Activated naive CD4-positive, alpha-beta T cell treated with anti-CD3 and anti-CD28 coated beads, Interleukin-2, amount 50 U/mL, for 24 hours (primary cell): ENCODE data around the gene RBM17.
"Not testable (repeated sequence)": the region's sequence is repeated elsewhere in the genome, so short reads cannot be mapped to it uniquely, and the experiment has no call there.

Experiments used
- H3K27ac Mint-ChIP-seq: one replicate; pipeline ENCODE4 v1.8.0; 2021; ENCODE audit warnings: mild to moderate bottlenecking, mixed read lengths
- H3K27me3 Mint-ChIP-seq: one replicate; pipeline ENCODE4 v1.8.0; 2021; ENCODE audit warnings: mixed read lengths
- H3K36me3 Mint-ChIP-seq: one replicate; pipeline ENCODE4 v1.8.0; 2021; ENCODE audit warnings: mixed read lengths
- H3K4me1 Mint-ChIP-seq: one replicate; pipeline ENCODE4 v1.8.0; 2021; ENCODE audit warnings: mixed read lengths
- H3K4me3 Mint-ChIP-seq: one replicate; pipeline ENCODE4 v1.8.0; 2021; ENCODE audit warnings: mild to moderate bottlenecking, mixed read lengths
- H3K9me3 Mint-ChIP-seq: one replicate; pipeline ENCODE4 v1.8.0; 2021; ENCODE audit warnings: mixed read lengths

RBM17 gene

DNA sequence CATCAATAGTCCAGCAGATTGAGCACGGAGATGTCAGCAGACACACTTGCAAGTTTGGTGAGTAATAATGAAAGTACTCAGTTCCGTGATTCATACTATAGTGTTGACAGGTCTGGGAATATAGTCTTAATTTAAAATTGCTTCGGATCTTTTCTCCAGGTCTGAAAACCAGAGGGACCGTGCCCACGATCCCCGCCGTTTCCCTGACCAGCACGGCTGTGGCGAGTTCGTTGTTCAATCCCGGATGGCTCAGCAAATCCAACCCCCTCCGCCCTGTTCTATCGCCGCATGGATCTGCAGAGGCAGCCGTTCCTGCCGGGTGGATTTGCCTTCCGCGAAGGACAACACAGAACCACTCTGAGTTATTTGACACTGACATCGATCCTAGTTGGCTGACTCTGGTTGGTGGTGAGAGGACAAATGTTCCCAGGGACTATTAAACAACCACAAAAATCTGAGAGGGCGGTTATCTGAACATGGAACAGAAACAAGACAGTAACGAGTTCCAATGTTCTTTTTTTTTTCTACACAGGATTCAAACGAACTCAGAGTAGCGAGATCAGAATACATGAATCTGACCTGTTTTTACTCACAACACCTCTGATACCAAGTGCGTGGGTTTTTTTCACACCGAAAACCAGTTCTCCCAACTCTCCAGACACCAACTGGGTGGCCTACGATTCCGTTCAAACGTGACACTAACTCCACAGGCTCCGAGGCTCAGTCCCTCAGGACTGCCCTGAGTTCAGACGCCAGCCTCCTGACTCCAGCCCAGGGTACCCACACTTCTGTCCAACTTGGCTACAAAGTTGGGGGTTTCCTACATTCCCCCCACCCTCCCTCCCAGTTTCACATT, 52.7 kb downstream of the RBM17 start:
- Mint-ChIP-seq H3K4me1 (peaks cover 54% of the 10 kb centered on the region), H3K4me3 (peak overlapping the region; percentile 84), H3K27me3 (no peaks in the 10 kb centered on the region), H3K27ac (peak overlapping the region; percentile 94), H3K36me3 (no peaks in the 10 kb centered on the region), H3K9me3 (no peaks in the 10 kb centered on the region)

- H3K27me3 Mint-ChIP-seq, H3K27ac Mint-ChIP-seq, H3K36me3 Mint-ChIP-seq, H3K9me3 Mint-ChIP-seq: not testable (repeated sequence)
- H3K4me3 Mint-ChIP-seq: peak overlapping the region; percentile 26
- peaks cover 54% of the 10 kb centered on the region for H3K4me1 Mint-ChIP-seq
These were observed 53.4 kb downstream of the RBM17 start for GRCh38 chr10:6142186-6142585.

DNA sequence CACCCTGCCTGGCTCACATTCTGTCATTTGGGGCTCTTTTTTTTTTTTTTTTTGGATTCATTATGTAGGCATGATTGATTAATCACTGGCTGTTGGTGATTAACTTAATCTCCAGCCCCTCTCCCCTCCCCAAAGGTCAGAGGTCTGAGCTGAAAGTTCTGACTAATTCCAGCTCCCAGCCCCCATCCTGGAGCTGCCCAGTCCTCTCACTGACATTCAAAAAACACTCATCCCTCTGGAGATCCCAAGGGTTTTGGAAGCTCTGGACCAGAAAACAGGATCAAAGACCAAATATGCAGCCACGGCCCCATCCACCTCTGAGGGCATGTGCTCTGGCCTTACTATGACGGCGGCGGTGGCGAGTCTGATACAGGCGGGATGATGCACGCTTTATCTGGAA, 53.8 kb downstream of the RBM17 start:
- Mint-ChIP-seq H3K4me1 (peaks cover 58% of the 10 kb centered on the region), H3K27ac (peak overlapping the region; percentile 51), H3K36me3 (no peaks in the 10 kb centered on the region), H3K9me3 (no peaks in the 10 kb centered on the region), H3K27me3 (no peaks in the 10 kb centered on the region), H3K4me3 (peak overlapping the region; percentile 11)

- no peak overlapping the region for H3K27ac Mint-ChIP-seq
- H3K36me3 Mint-ChIP-seq: no peaks in the 10 kb centered on the region
- peak overlapping the region; percentile 87 for H3K4me3 Mint-ChIP-seq
- H3K27me3 Mint-ChIP-seq: no peaks in the 10 kb centered on the region
- no peaks in the 10 kb centered on the region for H3K9me3 Mint-ChIP-seq
- H3K4me1 Mint-ChIP-seq: peaks cover 64% of the 10 kb centered on the region
These were observed 54.3 kb downstream of the RBM17 start for GRCh38 chr10:6143181-6143580.

- peak overlapping the region; percentile 79 for H3K27ac Mint-ChIP-seq
- no peaks in the 10 kb centered on the region for H3K9me3 Mint-ChIP-seq
- H3K27me3 Mint-ChIP-seq: no peaks in the 10 kb centered on the region
- H3K36me3 Mint-ChIP-seq: no peaks in the 10 kb centered on the region
- peak overlapping the region; percentile 87 for H3K4me3 Mint-ChIP-seq
- peaks cover 74% of the 10 kb centered on the region for H3K4me1 Mint-ChIP-seq
These were observed 55.8 kb downstream of the RBM17 start for GRCh38 chr10:6144406-6145165.

- Mint-ChIP-seq H3K4me1 (peaks cover 71% of the 10 kb centered on the region), H3K27ac (no peak overlapping the region), H3K4me3 (peak overlapping the region; percentile 87), H3K9me3 (no peaks in the 10 kb centered on the region), H3K36me3 (no peaks in the 10 kb centered on the region), H3K27me3 (no peaks in the 10 kb centered on the region)
These were observed 56.5 kb downstream of the RBM17 start for GRCh38 chr10:6145166-6145987.

GRCh38 chr10:6146013-6146785, 57.4 kb downstream of the RBM17 start:
- no peaks in the 10 kb centered on the region for H3K36me3 Mint-ChIP-seq
- peak overlapping the region; percentile 17 for H3K27ac Mint-ChIP-seq
- H3K4me3 Mint-ChIP-seq: peak overlapping the region; percentile 85
- H3K9me3 Mint-ChIP-seq: no peaks in the 10 kb centered on the region
- peaks cover 70% of the 10 kb centered on the region for H3K4me1 Mint-ChIP-seq
- no peaks in the 10 kb centered on the region for H3K27me3 Mint-ChIP-seq

DNA sequence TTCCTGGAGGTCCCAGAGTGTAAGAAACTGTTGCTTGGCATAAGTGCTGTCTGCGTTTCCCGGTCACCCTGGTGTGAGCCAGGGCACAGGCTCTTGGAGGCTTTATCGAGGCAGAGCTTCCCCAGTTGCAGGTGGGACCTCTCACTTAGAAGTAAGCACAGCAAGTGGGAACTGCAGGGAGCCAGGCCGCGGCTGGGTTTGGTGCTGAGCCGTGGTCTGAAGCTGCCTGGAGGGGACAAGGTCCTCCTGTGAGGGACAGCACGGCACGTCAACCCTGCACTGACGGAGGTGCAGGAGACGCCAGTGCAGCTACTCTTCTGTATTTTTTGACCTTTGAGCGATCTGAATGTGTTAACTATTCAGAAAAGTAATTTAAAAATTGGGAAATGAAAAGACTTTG, 58.1 kb downstream of the RBM17 start:
- H3K9me3 Mint-ChIP-seq: no peaks in the 10 kb centered on the region
- no peaks in the 10 kb centered on the region for H3K27me3 Mint-ChIP-seq
- H3K27ac Mint-ChIP-seq: no peak overlapping the region
- peaks cover 68% of the 10 kb centered on the region for H3K4me1 Mint-ChIP-seq
- peak overlapping the region; percentile 85 for H3K4me3 Mint-ChIP-seq
- H3K36me3 Mint-ChIP-seq: no peaks in the 10 kb centered on the region

DNA sequence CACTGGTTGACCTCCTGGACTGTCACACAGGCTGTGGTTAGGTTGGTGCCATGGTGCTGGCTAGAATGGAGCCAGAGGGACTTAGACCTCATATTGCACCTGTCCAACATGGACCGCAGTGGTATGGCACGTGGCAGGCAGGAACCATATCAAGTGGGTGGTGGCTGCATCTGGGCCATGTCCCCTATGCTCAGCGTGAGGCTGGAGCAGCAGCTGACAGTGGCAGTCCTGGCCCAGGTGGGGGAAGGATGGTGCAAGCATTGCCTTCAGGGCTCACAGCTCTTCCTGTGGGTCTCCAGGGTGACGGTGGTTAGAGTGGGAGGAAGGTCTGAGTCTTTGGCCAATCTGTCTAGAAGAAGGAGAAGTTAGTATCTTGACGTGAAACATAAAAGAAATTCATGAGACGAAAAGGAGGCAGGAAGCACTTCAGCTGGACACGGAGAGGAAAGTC, 59.4 kb downstream of the RBM17 start:
- H3K27ac Mint-ChIP-seq: no peak overlapping the region
- no peaks in the 10 kb centered on the region for H3K27me3 Mint-ChIP-seq
- peak overlapping the region; percentile 24 for H3K4me3 Mint-ChIP-seq
- no peaks in the 10 kb centered on the region for H3K9me3 Mint-ChIP-seq
- no peaks in the 10 kb centered on the region for H3K36me3 Mint-ChIP-seq
- peaks cover 72% of the 10 kb centered on the region for H3K4me1 Mint-ChIP-seq

GRCh38 chr10:6148908-6149307, 60.1 kb downstream of the RBM17 start:
- no peaks in the 10 kb centered on the region for H3K9me3 Mint-ChIP-seq
- H3K36me3 Mint-ChIP-seq: no peaks in the 10 kb centered on the region
- peaks cover 69% of the 10 kb centered on the region for H3K4me1 Mint-ChIP-seq
- H3K4me3 Mint-ChIP-seq: no peak overlapping the region
- H3K27me3 Mint-ChIP-seq: no peaks in the 10 kb centered on the region
- H3K27ac Mint-ChIP-seq: no peak overlapping the region

- Mint-ChIP-seq H3K4me1 (peaks cover 68% of the 10 kb centered on the region), H3K27me3 (no peaks in the 10 kb centered on the region), H3K4me3 (peak overlapping the region; percentile 74), H3K36me3 (no peaks in the 10 kb centered on the region), H3K9me3 (no peaks in the 10 kb centered on the region), H3K27ac (peak overlapping the region; percentile 65)
These were observed 62.5 kb downstream of the RBM17 start for GRCh38 chr10:6151087-6151977.

DNA sequence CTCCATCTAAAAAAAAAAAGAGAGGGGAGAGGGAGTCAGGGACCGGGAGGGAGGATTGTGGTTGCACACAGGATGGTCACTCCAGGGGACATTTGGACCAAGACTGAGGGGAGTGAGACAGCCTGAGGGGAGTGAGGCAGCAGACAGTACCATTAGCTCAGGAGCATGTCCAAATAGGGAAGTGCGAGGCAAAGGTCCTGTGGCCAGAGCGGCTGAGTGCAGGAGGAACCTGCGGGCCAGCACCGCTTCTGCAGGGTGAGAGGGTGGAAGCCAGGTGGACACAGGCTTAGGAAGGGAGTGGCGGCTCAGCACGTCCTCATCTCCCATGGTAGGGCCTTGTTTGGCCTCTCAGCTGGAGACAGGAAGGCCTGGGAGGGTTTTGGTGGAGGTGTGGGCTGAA, 65.0 kb downstream of the RBM17 start:
- Mint-ChIP-seq H3K36me3 (no peaks in the 10 kb centered on the region), H3K9me3 (no peaks in the 10 kb centered on the region), H3K27ac (no peak overlapping the region), H3K27me3 (no peaks in the 10 kb centered on the region), H3K4me1 (peaks cover 42% of the 10 kb centered on the region), H3K4me3 (no peak overlapping the region)

DNA sequence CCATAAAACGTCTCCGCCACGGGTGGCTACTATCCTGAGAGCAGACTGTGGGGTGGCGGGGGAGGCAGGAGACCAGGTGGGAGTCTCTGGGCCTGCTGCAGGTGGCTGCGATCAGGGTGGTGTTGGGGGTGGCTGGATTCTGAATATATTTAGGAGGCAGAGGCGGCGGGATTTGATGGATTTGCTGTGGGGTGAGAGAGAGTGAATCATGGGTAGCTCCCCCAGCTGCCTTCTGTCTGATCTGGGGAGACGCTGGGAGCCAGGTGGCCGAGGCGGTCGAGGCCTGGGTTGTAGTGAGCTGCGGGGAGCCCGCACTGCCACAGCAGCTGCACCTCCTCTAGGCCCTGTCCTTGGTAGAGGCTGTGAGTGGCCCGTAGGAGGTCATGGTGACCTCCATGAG, 65.7 kb downstream of the RBM17 start:
- Mint-ChIP-seq H3K27me3 (no peaks in the 10 kb centered on the region), H3K9me3 (no peaks in the 10 kb centered on the region), H3K36me3 (no peaks in the 10 kb centered on the region), H3K27ac (peak overlapping the region; percentile 35), H3K4me1 (peaks cover 38% of the 10 kb centered on the region), H3K4me3 (no peak overlapping the region)

DNA sequence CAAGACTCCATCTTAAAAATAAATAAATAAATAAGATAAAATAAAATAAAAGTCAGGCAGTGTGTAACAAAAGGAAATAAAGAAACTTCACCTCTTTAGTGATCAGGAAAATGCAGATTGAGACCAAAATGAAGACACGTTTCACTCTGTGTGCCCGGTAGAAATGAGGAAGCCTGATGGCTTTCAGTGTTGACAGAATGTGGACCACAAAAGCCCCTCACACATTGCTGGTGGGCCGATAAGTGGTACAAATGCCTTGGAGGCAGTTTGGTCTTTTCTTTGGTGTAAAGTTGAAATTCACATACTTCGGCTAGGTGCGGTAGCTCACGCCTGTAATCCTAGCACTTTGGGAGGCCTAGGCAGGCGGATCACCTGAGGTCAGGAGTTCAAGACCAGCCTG, 69.4 kb downstream of the RBM17 start:
- Mint-ChIP-seq H3K4me1 (peaks cover 22% of the 10 kb centered on the region), H3K27me3 (no peaks in the 10 kb centered on the region), H3K27ac (no peak overlapping the region), H3K9me3 (no peaks in the 10 kb centered on the region), H3K4me3 (no peak overlapping the region), H3K36me3 (no peaks in the 10 kb centered on the region)
